K562 (cell line): ENCODE measurements around the gene ANK3. TPM values are rescaled to one million over a fixed set of nuclear protein-coding genes. Genes with fewer than 3 reads are reported as not detected.

ENCODE experiments used
- CBX3 ChIP-seq, 2 experiments: IDR thresholded peaks; 1 replicate in 1 of 2; 2 replicates in 1 of 2; pipeline ENCODE4 v1.6.1; 2012; ENCODE audit warnings: inconsistent platforms in 2 of 2, low read length in 2 of 2, borderline replicate concordance in 1 of 2, control low read depth in 1 of 2
- CHCHD3 ChIP-seq: fragments of 250-450 bp; sonication (Bioruptor Pico); IDR thresholded peaks from 2 replicates; pipeline ENCODE4 v2.1.2; 2022; ENCODE audit warnings: mild to moderate bottlenecking
- CLOCK ChIP-seq: fragments of 250-450 bp; sonication (Bioruptor Pico); IDR thresholded peaks from 2 replicates; pipeline ENCODE4 v1.4.0; 2020; ENCODE audit warnings: mild to moderate bottlenecking, moderate library complexity, borderline replicate concordance
- ERF ChIP-seq: fragments of 450-650 bp; formaldehyde crosslinking; IDR thresholded peaks from 2 replicates; pipeline ENCODE4 v1.4.0; 2020; ENCODE audit warnings: mild to moderate bottlenecking, mixed read lengths
- ESRRA ChIP-seq: fragments of 450-650 bp; IDR thresholded peaks from 2 replicates; pipeline ENCODE4 v1.6.1; 2014; ENCODE audit warnings: low read depth, mild to moderate bottlenecking, moderate library complexity, borderline replicate concordance
- FUS ChIP-seq: fragments of 200-400 bp; formaldehyde crosslinking; optimal IDR thresholded peaks from 2 replicates; pipeline ENCODE3; 2017; ENCODE audit warnings: low read depth, low read length
- MTA1 ChIP-seq: fragments of 450-650 bp; IDR thresholded peaks from 2 replicates; pipeline ENCODE4 v1.6.1; 2017; ENCODE audit warnings: borderline replicate concordance
- NFE2 ChIP-seq: IDR thresholded peaks from 2 replicates; pipeline ENCODE4 v1.6.1; 2014; ENCODE audit warnings: antibody characterized with exemption, low read depth
- NONO ChIP-seq, 2 experiments: fragments of 200-400 bp in 1 of 2; fragments of 450-650 bp in 1 of 2; formaldehyde crosslinking in 1 of 2; IDR thresholded peaks; 2 replicates each; pipeline ENCODE4 v1.6.1; 2017; ENCODE audit warnings: low read depth in 2 of 2, mild to moderate bottlenecking in 2 of 2, moderate library complexity in 2 of 2, low read length in 1 of 2
- POLR2A ChIP-seq: fragments of 450-650 bp; conservative IDR thresholded peaks from 2 replicates; pipeline ENCODE4 v1.6.1; 2016
- ZBTB7A ChIP-seq: IDR thresholded peaks from 2 replicates; pipeline ENCODE4 v1.6.1; 2011; ENCODE audit warnings: low read depth, mild to moderate bottlenecking, low read length, moderate library complexity, borderline replicate concordance; ENCODE audit not compliant: control insufficient read depth
- ZFPM2 ChIP-seq: fragments of 250-450 bp; sonication (Bioruptor Pico); IDR thresholded peaks from 2 replicates; pipeline ENCODE4 v1.5.1; 2022; ENCODE audit warnings: mild to moderate bottlenecking
- ZMIZ1 ChIP-seq, 2 experiments: fragments of 150-350 bp in 1 of 2; IDR thresholded peaks; 2 replicates each; pipeline ENCODE4 v1.6.1; 2012 to 2016; ENCODE audit warnings: low read depth in 2 of 2, low read length in 2 of 2, mild to moderate bottlenecking in 1 of 2, moderate library complexity in 1 of 2
- ZNF134 ChIP-seq: fragments of 250-450 bp; sonication (Bioruptor Pico); conservative IDR thresholded peaks from 2 replicates; pipeline ENCODE4 v1.4.0; 2020
- ZNF175 ChIP-seq: fragments of 200-800 bp; sonication (Bioruptor generic); IDR thresholded peaks from 2 replicates; pipeline ENCODE4 v1.6.1; 2016; ENCODE audit warnings: low read depth, mild to moderate bottlenecking, missing genetic modification characterization, missing compliant biosample characterization
- ZNF23 ChIP-seq: fragments of 250-450 bp; sonication (Bioruptor Pico); IDR thresholded peaks from 2 replicates; pipeline ENCODE4 v1.4.0; 2020; ENCODE audit warnings: mild to moderate bottlenecking
- ZNF277 ChIP-seq: fragments of 250-450 bp; sonication (Bioruptor Pico); IDR thresholded peaks from 2 replicates; pipeline ENCODE4 v1.8.0; 2022; ENCODE audit warnings: inconsistent platforms, mild to moderate bottlenecking, moderate library complexity, borderline replicate concordance
- ZNF3 ChIP-seq: fragments of 250-450 bp; sonication (Bioruptor Pico); IDR thresholded peaks from 2 replicates; pipeline ENCODE4 v1.5.0; 2021; ENCODE audit warnings: mild to moderate bottlenecking, moderate library complexity
- ZNF449 ChIP-seq: fragments of 250-450 bp; sonication (Bioruptor Pico); IDR thresholded peaks from 2 replicates; pipeline ENCODE4 v1.8.0; 2022; ENCODE audit warnings: moderate library complexity, mild to moderate bottlenecking, inconsistent platforms
- polyA plus RNA-seq, 8 experiments: library from polyadenylated mRNA; depleted of rRNA in 4 of 8; stranded (reverse) in 5 of 8; unstranded in 3 of 8; fragments of >200 nt; fragmentation: Nextera tagmentation in 2 of 8; fragmentation: Illumina TruSeq in 1 of 8; extraction: Ambion mirVana in 2 of 8; extraction: Trizol in 1 of 8; gene quantifications; 2 replicates each; pipeline versions ENCODE4 v1.2.1 to v1.2.3, GENCODE V29; 2011 to 2014; ENCODE audit warnings: inconsistent platforms in 1 of 8, missing spikeins in 1 of 8
- total RNA-seq, 7 experiments: library from RNA; depleted of rRNA in 6 of 7; stranded (reverse); fragments of >200 nt in 6 of 7; fragmentation: Illumina TruSeq in 2 of 7; extraction: Trizol in 2 of 7; gene quantifications; 2 replicates each; pipeline versions ENCODE4 v1.2.1 to v1.2.3, GENCODE V29; 2011 to 2021; ENCODE audit warnings: low replicate concordance in 1 of 7

Gene ANK3
- total and polyA plus RNA-seq, 9 of the 15 experiments (the other 6 are each of a cell fraction or from before 2014, with no cell fraction given), result 10.0 to 32.3 (median 17.9) TPM

GRCh38 chr10:60262647-60263126, 127.0 kb downstream of the ANK3 start (continued):
- TF ChIP-seq ZMIZ1 (IDR thresholded peaks at IDR 0.05; ENCODE audit: low read depth in 2 of 2, low read length in 2 of 2), result peak in 1 of 2 experiments; percentile 95; a peak in 2 of 4 replicates
- TF ChIP-seq NONO (IDR thresholded peaks at IDR 0.05; ENCODE audit: low read depth in 2 of 2, low read length in 1 of 2), result peak in 1 of 2 experiments; percentile 83; a peak in 2 of 4 replicates
- no peak for TF ChIP-seq ZBTB7A
- no peak for TF ChIP-seq ZNF23 (CRISPR knock-in tag)
- TF ChIP-seq ZNF134 (CRISPR knock-in tag), result peak; percentile 74; the same call in 1 of the 2 replicates
- no peak for TF ChIP-seq POLR2A
- no peak for TF ChIP-seq ZNF277 (CRISPR knock-in tag)
- no peak for TF ChIP-seq CHCHD3
- no peak for TF ChIP-seq ZNF3
- peak; percentile 68; the same call in 1 of the 2 replicates for TF ChIP-seq NFE2
- TF ChIP-seq ERF (CRISPR knock-in tag), result peak; percentile 87; the same call in 1 of the 2 replicates
- TF ChIP-seq ESRRA, result peak; percentile 36; the same call in 1 of the 2 replicates
- TF ChIP-seq ZFPM2 (CRISPR knock-in tag), result peak; percentile 91; the same call in 1 of the 2 replicates
- no peak for TF ChIP-seq CLOCK (CRISPR knock-in tag)
- peak; percentile 78 for TF ChIP-seq ZNF175 (CRISPR knock-in tag)
- TF ChIP-seq CBX3 (IDR thresholded peaks at IDR 0.05; ENCODE audit: borderline replicate concordance in 1 of 2, low read length in 2 of 2), result peak in 1 of 2 experiments; percentile 37; a peak in 2 of 3 replicates
- TF ChIP-seq FUS, result no peak
- peak; percentile 92 for TF ChIP-seq MTA1
- TF ChIP-seq ZNF449 (CRISPR knock-in tag), result peak; percentile 80; the same call in 1 of the 2 replicates
- TF ChIP-seq, all 486 proteins: peak for 157
